Heart left ventricle (tissue), 13 donors: Measurements from ENCODE around the gene HNRNPA3.

Experiments
- CTCF ChIP-seq, 12 donors: fragments of 200-600 bp; sonication (generic) in 4 of 12; IDR thresholded peaks; one replicate each; pipeline versions ENCODE4 v1.5.0 to v1.8.0; 2018 to 2022; ENCODE audit warnings: antibody characterized with exemption in 12 of 12, mild to moderate bottlenecking in 5 of 12
- POLR2A ChIP-seq, 2 donors: fragments of 450-650 bp; IDR thresholded peaks; one replicate each; pipeline ENCODE4 v1.6.1; 2017; ENCODE audit warnings: antibody characterized with exemption in 2 of 2, mild to moderate bottlenecking in 2 of 2, moderate library complexity in 2 of 2
- donor health status: ischemic (EF 13 %, LVEDD 7.1; RV severe dilation, severe dysfunction).
- donor health status: DM: no; HTN: yes; CAD: no.
- donor health status: DM: no; HTN: no; CAD: no.
- donor health status: ischemic (EF 25% LVEDD 6.9; RV normal size, moderate dysfunction).
- donor health status: ischemic (EF 25% LVEDD 5.7; RV mildly dilated, moderate dysfunction).
- donor health status: ischemic (EF 35%, LVEDD 5.7; RV mildly dilated, moderate dysfunction).
- donor health status: nonischemic (EF 11% LVEDD 7.7; RV severe dilation, severe dysfunction).
- donor health status: DM: yes; HTN: yes; CAD: no.
- donor health status: PGD.
- donor health status: ischemic (EF 29% LVEDD 5.4; RV normal size, mild dysfunction).
- donor health status: nonischemic (EF 23%, LVEDD 6.1; RV moderate dilation, normal function).

DNA sequence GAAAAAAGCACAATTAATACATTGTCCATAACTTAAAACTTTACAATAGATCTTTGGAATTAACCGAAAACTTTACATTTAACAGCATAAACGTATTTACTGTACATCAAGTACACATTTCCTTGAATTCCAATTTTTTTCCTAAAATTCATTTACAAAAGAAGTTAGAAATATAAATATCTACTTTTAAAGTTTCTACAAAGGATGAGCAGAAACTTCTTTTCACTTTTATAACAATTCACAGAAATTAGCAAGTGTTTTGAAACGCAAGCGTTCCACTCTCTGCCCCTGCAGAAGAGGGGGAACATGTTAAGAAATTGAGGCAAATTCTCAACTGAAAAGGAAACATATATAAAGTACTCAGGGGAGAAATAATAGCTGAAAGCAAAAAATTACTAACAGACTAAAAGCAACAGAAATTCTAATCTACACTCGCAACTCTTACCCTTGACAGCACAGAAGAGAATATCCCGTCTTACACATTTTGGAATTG, 50.4 kb downstream of the HNRNPA3 start:
- no peak for TF ChIP-seq CTCF (IDR thresholded peaks at IDR 0.05)
- no peak for TF ChIP-seq POLR2A (IDR thresholded peaks at IDR 0.05)
